ENCODE data around the gene ACTR3C. TPM values are rescaled to one million over a fixed set of nuclear protein-coding genes. Genes with fewer than 3 reads are reported as not detected.

ACTR3C gene
- polyA plus RNA-seq, 2 donors, result 8.0 to 8.5 TPM

DNA sequence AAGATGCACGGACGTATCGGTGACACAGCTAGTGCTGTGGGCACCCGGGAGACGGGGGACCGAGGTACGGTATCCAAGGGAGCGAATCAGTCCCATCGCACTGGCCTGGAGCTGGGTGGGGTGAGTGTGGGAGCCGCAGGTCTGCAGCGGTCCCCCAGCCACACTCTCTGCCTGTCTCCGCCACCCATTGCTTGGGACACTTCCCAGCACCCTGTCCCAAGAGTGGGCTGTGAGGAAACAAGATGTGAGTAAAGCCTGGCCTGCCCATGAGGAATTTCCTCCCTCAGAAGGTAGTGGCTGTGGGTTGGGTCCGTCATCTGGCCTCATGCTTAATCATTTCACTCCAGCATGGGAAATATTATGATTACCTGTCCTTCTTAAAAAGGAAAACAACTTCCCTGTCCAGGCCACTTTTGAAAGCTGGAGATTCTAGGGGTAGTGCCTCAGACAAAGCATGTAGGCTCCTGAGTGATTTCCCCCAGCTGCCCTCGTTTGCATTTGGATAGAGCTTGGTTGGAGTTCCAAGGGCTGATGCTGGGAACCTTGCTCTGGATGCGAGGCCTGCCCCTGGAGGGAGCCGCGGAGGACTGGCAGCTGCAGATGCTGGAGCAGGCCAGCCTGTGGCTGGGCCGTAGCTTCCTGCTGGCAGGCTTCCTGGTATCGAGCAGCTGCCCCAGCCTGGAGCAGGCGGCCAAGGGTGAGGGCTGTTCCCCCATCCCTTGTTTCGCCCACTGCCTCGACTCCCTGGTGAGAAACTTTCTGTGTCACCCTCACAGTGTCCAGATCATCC is 6.2 kb upstream of the ACTR3C start:
- WGBS, 2 donors, result 82 to 86% methylated on average over 22 of the region's 22 CpGs
- peaks cover 8 to 25% of the 10 kb centered on the region in 2 donors for H3K36me3 ChIP-seq (ENCODE audit: control insufficient read depth in 2 of 2, insufficient read depth in 2 of 2, low read length in 1 of 2)
- no peak overlapping the region for H3K27ac ChIP-seq (ENCODE audit: low read depth in 2 of 2, low read length in 1 of 2)

DNA sequence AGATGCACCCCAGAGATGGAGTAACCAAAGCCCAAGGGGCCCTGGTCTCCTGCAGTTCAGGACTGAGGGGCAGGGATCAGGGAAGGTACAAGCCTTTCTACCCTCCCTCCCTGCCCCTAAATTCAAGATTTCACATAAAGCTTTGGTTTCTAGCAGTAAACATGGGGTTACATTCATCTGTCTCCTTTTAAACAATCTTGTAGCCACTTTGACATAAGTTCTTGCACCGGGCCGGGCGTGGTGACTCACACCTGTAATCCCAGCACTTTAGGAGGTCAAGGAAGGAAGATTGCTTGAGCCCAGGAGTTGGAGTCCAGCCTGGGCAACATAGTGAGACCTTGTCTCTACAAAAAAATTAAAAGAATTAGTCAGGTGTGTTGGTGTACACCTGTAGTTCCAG is 4.0 kb upstream of the ACTR3C start:
- H3K36me3 ChIP-seq (ENCODE audit: control insufficient read depth in 2 of 2, insufficient read depth in 2 of 2, low read length in 1 of 2), result peaks cover 8 to 22% of the 10 kb centered on the region in 2 donors
- H3K9me3 ChIP-seq (ENCODE audit: control insufficient read depth in 2 of 2, insufficient read depth in 1 of 2, low read depth in 1 of 2, low read length in 1 of 2), result no peaks in the 10 kb centered on the region
- H3K4me1 ChIP-seq (ENCODE audit: control insufficient read depth in 2 of 2, insufficient read depth in 2 of 2, low read length in 1 of 2), result peaks cover 0 to 9% of the 10 kb centered on the region in 2 donors
- no peak overlapping the region for H3K27ac ChIP-seq (ENCODE audit: low read depth in 2 of 2, low read length in 1 of 2)
- H3K27me3 ChIP-seq (ENCODE audit: control insufficient read depth in 1 of 2, insufficient read depth in 2 of 2, low read length in 2 of 2), result no peaks in the 10 kb centered on the region
- no peak overlapping the region for H3K4me3 ChIP-seq (ENCODE audit: low read depth in 1 of 2, low read length in 2 of 2)
- WGBS, 2 donors, result 83 to 88% methylated on average over 3 of the region's 3 CpGs

More for the DNA sequence above, 6.2 kb upstream of the ACTR3C start:
- no peaks in the 10 kb centered on the region for H3K27me3 ChIP-seq (ENCODE audit: control insufficient read depth in 1 of 2, insufficient read depth in 2 of 2, low read length in 2 of 2)
- H3K4me3 ChIP-seq (ENCODE audit: low read depth in 1 of 2, low read length in 2 of 2), result no peak overlapping the region
- H3K9me3 ChIP-seq (ENCODE audit: control insufficient read depth in 2 of 2, insufficient read depth in 1 of 2, low read depth in 1 of 2, low read length in 1 of 2), result peaks cover 0 to 2% of the 10 kb centered on the region in 2 donors
- peaks cover 3 to 4% of the 10 kb centered on the region in 2 donors for H3K4me1 ChIP-seq (ENCODE audit: control insufficient read depth in 2 of 2, insufficient read depth in 2 of 2, low read length in 1 of 2)

DNA sequence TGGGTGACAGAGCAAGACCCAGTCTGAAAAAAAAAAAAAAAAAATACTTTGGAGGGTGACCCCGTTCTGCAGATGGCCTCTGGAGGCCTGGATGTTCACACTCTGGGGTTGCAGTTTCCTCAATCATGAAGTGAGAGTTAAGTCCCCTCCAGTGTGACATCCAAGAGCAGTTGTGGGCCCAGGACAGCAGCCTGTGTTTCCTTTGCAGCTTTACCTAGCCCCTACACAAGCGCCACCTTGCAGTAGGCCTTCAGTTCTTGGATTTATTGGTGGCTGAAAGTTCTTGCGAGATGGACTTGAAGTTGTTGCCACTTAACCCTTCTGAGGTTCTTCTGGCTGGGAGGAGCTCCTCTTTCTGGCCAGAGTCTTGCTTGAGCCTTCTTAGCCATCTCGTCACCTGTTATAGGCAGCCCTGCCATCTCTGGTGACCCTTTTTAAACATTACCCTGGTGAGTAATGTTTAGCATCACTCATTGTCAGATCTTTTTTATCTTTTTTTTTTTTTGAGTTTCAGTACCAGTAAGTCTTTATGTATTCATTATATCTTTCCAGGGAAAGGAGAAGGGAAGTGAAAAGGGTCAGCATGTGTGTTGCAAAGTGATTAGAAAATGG is 3.4 kb upstream of the ACTR3C start:
- no peak overlapping the region for H3K4me3 ChIP-seq (ENCODE audit: low read depth in 1 of 2, low read length in 2 of 2)
- no peaks in the 10 kb centered on the region for H3K9me3 ChIP-seq (ENCODE audit: control insufficient read depth in 2 of 2, insufficient read depth in 1 of 2, low read depth in 1 of 2, low read length in 1 of 2)
- WGBS, 2 donors, result 90 to 92% methylated on average over 4 of the region's 4 CpGs
- H3K27ac ChIP-seq (ENCODE audit: low read depth in 2 of 2, low read length in 1 of 2), result no peak overlapping the region
- H3K36me3 ChIP-seq (ENCODE audit: control insufficient read depth in 2 of 2, insufficient read depth in 2 of 2, low read length in 1 of 2), result peaks cover 8 to 22% of the 10 kb centered on the region in 2 donors
- H3K27me3 ChIP-seq (ENCODE audit: control insufficient read depth in 1 of 2, insufficient read depth in 2 of 2, low read length in 2 of 2), result no peaks in the 10 kb centered on the region
- H3K4me1 ChIP-seq (ENCODE audit: control insufficient read depth in 2 of 2, insufficient read depth in 2 of 2, low read length in 1 of 2), result peaks cover 0 to 12% of the 10 kb centered on the region in 2 donors

- H3K27ac ChIP-seq (ENCODE audit: low read depth in 2 of 2, low read length in 1 of 2), result no peak overlapping the region
- no peaks in the 10 kb centered on the region for H3K27me3 ChIP-seq (ENCODE audit: control insufficient read depth in 1 of 2, insufficient read depth in 2 of 2, low read length in 2 of 2)
- H3K36me3 ChIP-seq (ENCODE audit: control insufficient read depth in 2 of 2, insufficient read depth in 2 of 2, low read length in 1 of 2), result peaks cover 8 to 20% of the 10 kb centered on the region in 2 donors
- 91 to 93% methylated on average over 6 of the region's 6 CpGs for WGBS, 2 donors
- no peaks in the 10 kb centered on the region for H3K9me3 ChIP-seq (ENCODE audit: control insufficient read depth in 2 of 2, insufficient read depth in 1 of 2, low read depth in 1 of 2, low read length in 1 of 2)
- H3K4me3 ChIP-seq (ENCODE audit: low read depth in 1 of 2, low read length in 2 of 2), result no peak overlapping the region
- peaks cover 0 to 13% of the 10 kb centered on the region in 2 donors for H3K4me1 ChIP-seq (ENCODE audit: control insufficient read depth in 2 of 2, insufficient read depth in 2 of 2, low read length in 1 of 2)
These were observed 2.6 kb upstream of the ACTR3C start for GRCh38 chr7:150325901-150326300.

DNA sequence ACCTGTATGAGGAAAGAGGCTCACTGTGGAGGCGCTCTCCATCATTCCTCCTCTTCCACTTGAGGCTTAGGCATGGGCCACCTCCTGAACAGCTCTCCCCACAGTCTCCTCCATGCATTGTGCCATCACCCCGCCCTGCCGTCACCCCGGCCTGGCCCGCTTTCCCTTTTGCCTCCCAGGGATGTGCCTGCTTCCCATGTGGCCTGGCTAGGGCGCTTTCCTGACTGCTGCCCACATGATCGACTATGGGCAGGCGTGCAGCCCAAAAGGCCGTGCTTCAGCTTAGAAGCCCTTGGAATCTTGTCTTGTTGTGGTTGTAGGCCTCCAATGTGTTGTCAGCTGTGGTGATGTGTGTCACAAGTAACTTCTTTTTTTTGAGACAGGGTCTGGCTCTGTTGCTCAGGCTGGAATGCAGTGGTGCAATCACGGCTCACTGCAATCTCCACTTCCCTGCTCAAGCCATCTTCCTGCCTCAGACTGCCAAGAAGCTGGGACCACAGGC is 1.8 kb upstream of the ACTR3C start:
- WGBS, 2 donors, result 90 to 91% methylated on average over 10 of the region's 10 CpGs
- H3K36me3 ChIP-seq (ENCODE audit: control insufficient read depth in 2 of 2, insufficient read depth in 2 of 2, low read length in 1 of 2), result peaks cover 2 to 16% of the 10 kb centered on the region in 2 donors

DNA sequence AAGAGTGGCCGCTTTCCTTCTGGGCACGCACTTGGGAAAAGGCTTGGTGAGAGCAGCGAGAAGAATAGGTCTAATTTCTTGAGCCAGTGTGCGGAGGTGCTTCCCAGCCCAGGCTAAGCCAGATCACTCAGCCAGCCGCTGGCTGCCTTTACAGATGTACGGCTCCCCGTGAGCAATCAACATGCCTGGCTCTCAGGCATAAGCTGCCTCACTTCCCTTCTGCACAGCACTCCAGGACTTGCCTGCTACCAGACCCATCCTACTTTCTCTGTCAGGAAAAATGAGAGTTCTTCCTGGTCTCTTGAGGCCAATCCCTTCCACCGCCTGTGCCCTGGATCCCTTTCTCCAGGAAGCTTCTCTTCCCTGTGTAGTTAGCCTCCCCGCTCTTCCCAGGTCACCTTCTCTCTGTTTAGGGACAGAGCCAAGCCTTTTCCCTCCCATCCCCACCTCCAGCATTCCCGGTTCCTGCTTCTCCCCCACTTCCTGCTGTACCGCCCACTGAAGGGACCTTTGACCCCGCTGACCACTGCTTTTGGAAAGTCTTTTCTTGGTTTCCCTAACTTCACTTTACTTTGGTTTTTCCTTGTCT is 1.1 kb upstream of the ACTR3C start:
- WGBS, 2 donors, result 37 to 44% methylated on average over 10 to 12 of the region's 12 CpGs
- peak overlapping the region; percentile 83 to 95 for H3K27ac ChIP-seq (ENCODE audit: low read depth in 2 of 2, low read length in 1 of 2)
- H3K9me3 ChIP-seq (ENCODE audit: control insufficient read depth in 2 of 2, insufficient read depth in 1 of 2, low read depth in 1 of 2, low read length in 1 of 2), result no peaks in the 10 kb centered on the region
- H3K4me1 ChIP-seq (ENCODE audit: control insufficient read depth in 2 of 2, insufficient read depth in 2 of 2, low read length in 1 of 2), result peaks cover 0 to 17% of the 10 kb centered on the region in 2 donors
- H3K27me3 ChIP-seq (ENCODE audit: control insufficient read depth in 1 of 2, insufficient read depth in 2 of 2, low read length in 2 of 2), result no peaks in the 10 kb centered on the region
- H3K36me3 ChIP-seq (ENCODE audit: control insufficient read depth in 2 of 2, insufficient read depth in 2 of 2, low read length in 1 of 2), result peaks cover 0 to 14% of the 10 kb centered on the region in 2 donors
- H3K4me3 ChIP-seq (ENCODE audit: low read depth in 1 of 2, low read length in 2 of 2), result peak overlapping the region; percentile 65 to 82

More for the DNA sequence above, 1.8 kb upstream of the ACTR3C start:
- Histone ChIP-seq H3K4me3 (ENCODE audit: low read depth in 1 of 2, low read length in 2 of 2) (no peak overlapping the region), H3K4me1 (ENCODE audit: control insufficient read depth in 2 of 2, insufficient read depth in 2 of 2, low read length in 1 of 2) (peaks cover 0 to 13% of the 10 kb centered on the region in 2 donors), H3K27me3 (ENCODE audit: control insufficient read depth in 1 of 2, insufficient read depth in 2 of 2, low read length in 2 of 2) (no peaks in the 10 kb centered on the region), H3K9me3 (ENCODE audit: control insufficient read depth in 2 of 2, insufficient read depth in 1 of 2, low read depth in 1 of 2, low read length in 1 of 2) (no peaks in the 10 kb centered on the region), H3K27ac (ENCODE audit: low read depth in 2 of 2, low read length in 1 of 2) (peak overlapping the region; percentile 8 to 37)

DNA sequence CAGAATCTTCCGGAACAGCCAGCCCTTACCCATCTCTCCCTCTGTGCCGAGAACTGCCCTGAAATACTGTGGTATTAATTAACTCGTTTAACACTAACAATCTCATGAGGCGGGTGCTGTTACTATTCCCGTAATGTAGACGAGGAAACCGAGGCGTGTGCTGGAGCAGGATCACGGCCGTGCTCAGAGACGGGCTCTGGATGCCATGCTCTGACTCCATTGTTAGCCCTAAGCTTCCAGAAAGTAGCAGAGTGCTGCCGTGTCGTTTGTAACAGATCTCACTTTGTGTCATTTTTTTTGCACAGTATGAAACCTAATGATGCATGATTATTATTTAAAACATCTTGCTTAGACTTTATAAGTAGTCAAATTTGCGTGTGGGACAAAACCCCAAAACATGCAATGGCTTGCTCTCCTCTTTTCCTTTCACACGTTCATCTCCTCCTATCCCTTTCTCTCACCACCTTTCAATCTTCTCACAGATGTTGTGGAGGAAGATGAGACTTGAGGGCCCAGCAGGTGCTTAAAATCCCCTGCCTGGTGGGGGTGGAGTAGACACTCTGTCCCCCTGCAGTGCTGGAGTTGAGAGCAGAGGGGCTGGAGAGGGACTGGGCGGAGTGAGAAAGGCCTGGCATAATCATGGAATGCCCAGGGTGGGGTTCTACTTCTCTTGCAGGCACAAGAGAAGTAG is 482 bp upstream of the ACTR3C start:
- WGBS, 2 donors, result 11 to 13% methylated on average over 16 of the region's 16 CpGs

DNA sequence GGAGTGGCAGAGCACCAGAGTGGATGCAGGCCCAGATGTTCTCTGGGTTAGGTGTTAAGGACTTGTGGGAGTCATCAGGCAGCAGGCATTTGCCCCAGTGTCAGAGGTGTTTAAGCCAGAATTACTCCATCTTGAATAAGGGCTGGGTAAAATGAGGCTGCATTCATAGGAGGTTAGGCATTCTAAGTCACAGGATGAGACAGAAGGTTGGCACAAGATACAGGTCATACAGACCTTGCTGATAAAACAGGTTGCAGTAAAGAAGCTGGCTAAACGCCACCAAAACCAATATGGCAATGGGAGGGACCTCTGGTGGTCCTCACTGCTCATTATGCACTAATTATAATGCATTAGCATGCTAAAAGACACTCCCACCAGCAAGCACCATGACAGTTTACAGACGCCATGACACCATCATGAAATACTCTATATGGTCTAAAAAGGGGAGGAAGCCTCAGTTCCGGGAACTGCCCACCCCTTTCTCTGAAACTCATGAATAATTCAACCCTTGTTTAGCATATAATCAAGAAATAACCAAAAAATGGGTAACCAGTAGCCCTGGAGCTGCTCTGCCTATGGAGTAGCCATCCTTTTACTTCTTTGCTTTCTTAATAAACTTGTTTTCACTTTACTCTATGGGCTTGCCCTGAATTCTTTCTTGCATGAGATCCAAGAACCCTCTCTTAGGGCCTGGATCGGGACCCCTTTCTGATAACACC is 1.1 kb downstream of the ACTR3C start:
- Histone ChIP-seq H3K36me3 (ENCODE audit: control insufficient read depth in 2 of 2, insufficient read depth in 2 of 2, low read length in 1 of 2) (peaks cover 0 to 3% of the 10 kb centered on the region in 2 donors), H3K27me3 (ENCODE audit: control insufficient read depth in 1 of 2, insufficient read depth in 2 of 2, low read length in 2 of 2) (no peaks in the 10 kb centered on the region), H3K9me3 (ENCODE audit: control insufficient read depth in 2 of 2, insufficient read depth in 1 of 2, low read depth in 1 of 2, low read length in 1 of 2) (no peaks in the 10 kb centered on the region), H3K27ac (ENCODE audit: low read depth in 2 of 2, low read length in 1 of 2) (peak overlapping the region; percentile 83 to 95), H3K4me1 (ENCODE audit: control insufficient read depth in 2 of 2, insufficient read depth in 2 of 2, low read length in 1 of 2) (peaks cover 0 to 16% of the 10 kb centered on the region in 2 donors), H3K4me3 (ENCODE audit: low read depth in 1 of 2, low read length in 2 of 2) (peak overlapping the region; percentile 65 to 82)
- WGBS, 2 donors, result 40 to 51% methylated on average over 4 of the region's 4 CpGs

More for the DNA sequence above, 482 bp upstream of the ACTR3C start:
- Histone ChIP-seq H3K27me3 (ENCODE audit: control insufficient read depth in 1 of 2, insufficient read depth in 2 of 2, low read length in 2 of 2) (no peaks in the 10 kb centered on the region), H3K4me1 (ENCODE audit: control insufficient read depth in 2 of 2, insufficient read depth in 2 of 2, low read length in 1 of 2) (peaks cover 0 to 16% of the 10 kb centered on the region in 2 donors), H3K9me3 (ENCODE audit: control insufficient read depth in 2 of 2, insufficient read depth in 1 of 2, low read depth in 1 of 2, low read length in 1 of 2) (no peaks in the 10 kb centered on the region), H3K4me3 (ENCODE audit: low read depth in 1 of 2, low read length in 2 of 2) (peak overlapping the region; percentile 65 to 82), H3K27ac (ENCODE audit: low read depth in 2 of 2, low read length in 1 of 2) (peak overlapping the region; percentile 83 to 95), H3K36me3 (ENCODE audit: control insufficient read depth in 2 of 2, insufficient read depth in 2 of 2, low read length in 1 of 2) (peaks cover 0 to 9% of the 10 kb centered on the region in 2 donors)

Data from esophagus (tissue), 2 donors.